Muscle layer of duodenum (tissue), 2 donors: ENCODE data around the gene ITPKB.

Experiments used
- H3K27ac ChIP-seq: one replicate; pipeline ENCODE4 v1.7.0; 2013; ENCODE audit warnings: mild to moderate bottlenecking, low read length
- H3K27me3 ChIP-seq: one replicate; pipeline ENCODE4 v1.7.0; 2013; ENCODE audit warnings: low read depth, mild to moderate bottlenecking, control low read depth, low read length
- H3K36me3 ChIP-seq, 2 donors: one replicate each; pipeline ENCODE4 v1.7.0; 2013; ENCODE audit warnings: low read length in 2 of 2, control low read depth in 1 of 2, mild to moderate bottlenecking in 1 of 2; ENCODE audit not compliant: insufficient read depth in 2 of 2, control insufficient read depth in 1 of 2
- H3K4me1 ChIP-seq, 2 donors: one replicate each; pipeline ENCODE4 v1.7.0; 2013; ENCODE audit warnings: low read length in 2 of 2, mild to moderate bottlenecking in 2 of 2, control low read depth in 1 of 2, moderate library complexity in 1 of 2; ENCODE audit not compliant: insufficient read depth in 2 of 2, control insufficient read depth in 1 of 2
- H3K4me3 ChIP-seq, 2 donors: one replicate each; pipeline ENCODE4 v1.7.0; 2013; ENCODE audit warnings: low read length in 2 of 2, low read depth in 1 of 2, mild to moderate bottlenecking in 1 of 2
- H3K9me3 ChIP-seq, 2 donors: one replicate each; pipeline ENCODE4 v1.7.0; 2013; ENCODE audit warnings: low read length in 2 of 2, control low read depth in 1 of 2, mild to moderate bottlenecking in 1 of 2; ENCODE audit not compliant: control insufficient read depth in 1 of 2
- donor health status: healthy.

ITPKB gene

GRCh38 chr1:226670073-226670472, 69.0 kb downstream of the ITPKB start:
- no peaks in the 10 kb centered on the region for H3K9me3 ChIP-seq
- no peak overlapping the region for H3K27ac ChIP-seq
- H3K27me3 ChIP-seq = no peaks in the 10 kb centered on the region
- no peaks in the 10 kb centered on the region for H3K36me3 ChIP-seq
- H3K4me1 ChIP-seq = peaks cover 13 to 48% of the 10 kb centered on the region in 2 donors
- no peak overlapping the region for H3K4me3 ChIP-seq

- Histone ChIP-seq H3K27ac (peak overlapping the region; percentile 32), H3K9me3 (no peaks in the 10 kb centered on the region), H3K4me3 (no peak overlapping the region), H3K27me3 (no peaks in the 10 kb centered on the region), H3K36me3 (no peaks in the 10 kb centered on the region), H3K4me1 (peaks cover 32 to 58% of the 10 kb centered on the region in 2 donors)
Measured at GRCh38 chr1:226668173-226668560, 70.9 kb downstream of the ITPKB start.

GRCh38 chr1:226666692-226667091, 72.4 kb downstream of the ITPKB start:
- H3K4me1 ChIP-seq = peaks cover 44 to 72% of the 10 kb centered on the region in 2 donors
- no peak overlapping the region for H3K4me3 ChIP-seq
- H3K27ac ChIP-seq = peak overlapping the region; percentile 91
- H3K36me3 ChIP-seq = no peaks in the 10 kb centered on the region
- H3K9me3 ChIP-seq = no peaks in the 10 kb centered on the region
- no peaks in the 10 kb centered on the region for H3K27me3 ChIP-seq

GRCh38 chr1:226666164-226666506, 72.9 kb downstream of the ITPKB start:
- no peaks in the 10 kb centered on the region for H3K27me3 ChIP-seq
- H3K36me3 ChIP-seq = no peaks in the 10 kb centered on the region
- no peak overlapping the region for H3K4me3 ChIP-seq
- H3K4me1 ChIP-seq = peaks cover 50 to 77% of the 10 kb centered on the region in 2 donors
- peak overlapping the region; percentile 91 for H3K27ac ChIP-seq
- H3K9me3 ChIP-seq = no peaks in the 10 kb centered on the region

- Histone ChIP-seq H3K9me3 (no peaks in the 10 kb centered on the region), H3K27ac (peak overlapping the region; percentile 91), H3K27me3 (no peaks in the 10 kb centered on the region), H3K4me3 (no peak overlapping the region), H3K36me3 (no peaks in the 10 kb centered on the region), H3K4me1 (peaks cover 55 to 77% of the 10 kb centered on the region in 2 donors)
Measured at GRCh38 chr1:226665505-226666163, 73.4 kb downstream of the ITPKB start.

- Histone ChIP-seq H3K4me1 (peaks cover 59 to 76% of the 10 kb centered on the region in 2 donors), H3K4me3 (peak overlapping the region in 1 of 2 donors; percentile 40), H3K27me3 (no peaks in the 10 kb centered on the region), H3K36me3 (no peaks in the 10 kb centered on the region), H3K27ac (peak overlapping the region; percentile 91), H3K9me3 (no peaks in the 10 kb centered on the region)
Measured at GRCh38 chr1:226664413-226665101, 74.5 kb downstream of the ITPKB start.

GRCh38 chr1:226663327-226663704, 75.8 kb downstream of the ITPKB start:
- Histone ChIP-seq H3K36me3 (no peaks in the 10 kb centered on the region), H3K27me3 (no peaks in the 10 kb centered on the region), H3K4me1 (peaks cover 63 to 82% of the 10 kb centered on the region in 2 donors), H3K4me3 (peak overlapping the region in 1 of 2 donors; percentile 40), H3K9me3 (no peaks in the 10 kb centered on the region), H3K27ac (peak overlapping the region; percentile 91)

GRCh38 chr1:226662642-226663326, 76.3 kb downstream of the ITPKB start:
- Histone ChIP-seq H3K36me3 (no peaks in the 10 kb centered on the region), H3K27me3 (no peaks in the 10 kb centered on the region), H3K27ac (peak overlapping the region; percentile 91), H3K4me3 (peak overlapping the region in 1 of 2 donors; percentile 40), H3K4me1 (peaks cover 67 to 82% of the 10 kb centered on the region in 2 donors), H3K9me3 (no peaks in the 10 kb centered on the region)

GRCh38 chr1:226661965-226662364, 77.1 kb downstream of the ITPKB start:
- Histone ChIP-seq H3K36me3 (no peaks in the 10 kb centered on the region), H3K4me3 (peak overlapping the region in 1 of 2 donors; percentile 30), H3K4me1 (peaks cover 68 to 82% of the 10 kb centered on the region in 2 donors), H3K27ac (peak overlapping the region; percentile 91), H3K27me3 (no peaks in the 10 kb centered on the region), H3K9me3 (no peaks in the 10 kb centered on the region)

- no peaks in the 10 kb centered on the region for H3K36me3 ChIP-seq
- no peaks in the 10 kb centered on the region for H3K9me3 ChIP-seq
- H3K4me1 ChIP-seq = peaks cover 74 to 82% of the 10 kb centered on the region in 2 donors
- peak overlapping the region; percentile 91 for H3K27ac ChIP-seq
- H3K4me3 ChIP-seq = peak overlapping the region in 1 of 2 donors; percentile 30
- no peaks in the 10 kb centered on the region for H3K27me3 ChIP-seq
Measured at GRCh38 chr1:226661271-226661670, 77.8 kb downstream of the ITPKB start.

- no peaks in the 10 kb centered on the region for H3K9me3 ChIP-seq
- H3K27ac ChIP-seq = peak overlapping the region; percentile 91
- no peaks in the 10 kb centered on the region for H3K27me3 ChIP-seq
- H3K4me1 ChIP-seq = peaks cover 81 to 88% of the 10 kb centered on the region in 2 donors
- H3K36me3 ChIP-seq = no peaks in the 10 kb centered on the region
- H3K4me3 ChIP-seq = peak overlapping the region in 1 of 2 donors; percentile 30
Measured at GRCh38 chr1:226660410-226661182, 78.5 kb downstream of the ITPKB start.
